ENCODE results near the gene KCTD19. TPM values are rescaled to one million over a fixed set of nuclear protein-coding genes. Genes with fewer than 3 reads are reported as not detected.
A peak's percentile ranks its signal among the peaks of the same experiment; 100 is the strongest.

Gene KCTD19
- total RNA-seq, 1 experiment from 2014 or later = not detected

DNA sequence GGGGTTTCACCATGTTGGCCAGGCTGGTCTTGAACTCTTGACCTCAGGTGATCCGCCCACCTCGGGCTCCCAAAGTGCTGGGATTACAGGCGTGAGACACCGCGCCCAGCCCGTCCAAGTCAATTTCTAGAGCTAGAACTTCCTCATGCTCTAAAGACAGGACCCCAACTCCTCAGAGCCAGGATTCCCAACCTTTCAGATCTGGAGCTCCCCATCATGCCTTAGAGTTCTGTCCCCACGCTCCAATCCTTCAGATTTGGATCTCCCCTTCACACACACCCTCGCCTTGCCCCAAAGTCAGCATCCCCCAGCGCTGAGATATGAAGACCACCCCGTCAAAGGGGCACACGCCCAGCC is 448 bp downstream of the KCTD19 start:
- no peak for DNase-seq (ENCODE audit: low read depth)

DNA sequence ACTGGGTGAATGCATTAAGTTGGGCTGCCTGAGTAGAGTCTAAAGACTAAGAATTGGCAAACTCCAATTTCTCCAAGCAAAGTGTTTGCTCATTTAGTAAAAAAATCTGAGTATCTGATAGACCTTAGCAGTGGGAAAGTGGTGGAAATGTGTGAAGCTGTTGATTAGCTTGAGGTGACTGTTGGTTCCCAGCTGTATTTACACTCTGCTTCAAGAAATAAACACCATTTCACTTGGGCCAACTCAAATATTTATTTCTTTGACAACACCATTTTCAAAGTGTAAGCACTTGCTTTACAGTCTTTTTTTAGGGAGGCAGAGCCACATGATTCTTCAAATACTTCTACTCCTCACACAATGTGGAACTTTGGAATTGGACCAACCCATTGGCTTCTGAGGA is 8.7 kb downstream of the KCTD19 start:
- DNase-seq (ENCODE audit: low read depth) = no peak

DNA sequence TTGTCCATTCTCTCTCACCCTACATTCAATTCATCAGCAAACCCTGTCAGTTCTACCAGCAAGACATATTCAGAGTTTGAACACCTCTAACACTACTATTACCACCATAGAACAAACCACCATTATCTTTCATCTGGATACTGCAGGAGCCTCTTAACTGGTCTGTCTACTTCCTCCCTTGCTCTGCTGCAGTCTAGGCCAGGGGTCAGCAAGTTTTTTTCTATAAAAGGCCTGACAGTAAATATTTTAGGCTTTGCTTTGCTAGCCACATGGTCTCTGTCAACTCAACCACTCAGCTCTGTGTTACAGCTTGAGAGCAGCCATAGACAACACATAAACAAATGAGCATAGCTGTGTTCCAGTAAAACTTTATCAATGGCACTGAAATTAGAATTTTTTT is 13.8 kb downstream of the KCTD19 start:
- DNase-seq (ENCODE audit: low read depth) = peak; percentile 11

DNA sequence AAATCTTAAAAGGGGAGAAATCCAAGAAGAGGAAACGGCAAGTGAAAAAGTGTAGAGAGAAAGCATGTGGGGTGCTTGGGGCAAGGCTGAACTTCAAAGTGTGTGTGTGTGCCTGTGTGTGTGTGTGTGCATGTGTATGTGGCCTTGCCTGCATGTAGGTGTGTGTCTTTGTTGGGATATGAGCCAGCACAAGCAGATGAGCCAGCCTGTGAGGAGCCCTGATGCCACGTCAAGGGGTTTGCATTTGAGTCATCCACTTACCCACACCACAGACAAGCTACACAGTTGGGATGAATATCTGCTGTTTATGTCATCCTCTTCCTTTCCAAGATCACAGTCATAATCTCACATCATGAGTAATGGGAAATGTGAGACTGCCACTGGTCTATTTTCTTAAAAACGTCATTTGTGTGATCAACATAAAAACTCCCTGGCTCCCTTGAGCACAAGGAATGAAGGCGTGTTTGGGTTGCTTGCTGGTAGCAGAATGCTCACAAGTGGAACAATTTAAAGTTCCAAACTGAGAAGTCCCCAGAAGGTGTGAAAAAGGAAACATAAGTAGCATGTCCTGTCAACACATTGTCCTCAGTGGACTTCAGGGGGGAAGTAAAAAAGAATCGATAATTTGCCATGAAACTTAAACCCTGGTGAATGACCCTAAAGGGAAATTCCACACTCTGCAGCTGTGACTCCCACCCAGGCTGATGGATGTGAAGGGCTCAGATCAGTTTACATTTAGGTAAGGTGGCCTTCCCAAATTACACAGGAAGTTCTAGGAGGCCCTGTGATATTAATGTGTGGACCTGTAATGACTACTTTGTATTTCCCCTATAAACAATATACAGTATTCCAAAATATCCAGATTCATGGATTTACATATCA is 14.7 kb downstream of the KCTD19 start:
- peak; percentile 100 for DNase-seq (ENCODE audit: low read depth)

DNA sequence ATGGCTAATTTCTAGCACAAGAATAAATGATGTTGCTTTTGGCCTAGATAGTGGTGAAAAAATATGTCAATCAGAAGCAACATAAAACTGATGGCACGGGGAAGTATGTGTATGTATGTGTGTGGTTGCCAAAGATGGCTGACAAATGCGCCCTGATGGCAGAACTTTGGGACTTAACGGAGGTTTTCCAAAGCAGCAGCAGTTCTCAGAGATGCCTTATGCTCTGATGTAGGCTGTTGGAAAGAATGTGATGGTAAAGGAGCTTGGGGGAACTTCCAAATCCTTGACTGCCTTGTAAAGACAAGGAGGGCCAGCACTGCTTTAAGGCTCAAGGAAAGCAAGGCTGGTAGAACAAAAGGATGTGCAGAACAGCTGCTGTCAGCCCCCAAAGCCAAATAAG is 16.0 kb downstream of the KCTD19 start:
- DNase-seq (ENCODE audit: low read depth) = no peak

DNA sequence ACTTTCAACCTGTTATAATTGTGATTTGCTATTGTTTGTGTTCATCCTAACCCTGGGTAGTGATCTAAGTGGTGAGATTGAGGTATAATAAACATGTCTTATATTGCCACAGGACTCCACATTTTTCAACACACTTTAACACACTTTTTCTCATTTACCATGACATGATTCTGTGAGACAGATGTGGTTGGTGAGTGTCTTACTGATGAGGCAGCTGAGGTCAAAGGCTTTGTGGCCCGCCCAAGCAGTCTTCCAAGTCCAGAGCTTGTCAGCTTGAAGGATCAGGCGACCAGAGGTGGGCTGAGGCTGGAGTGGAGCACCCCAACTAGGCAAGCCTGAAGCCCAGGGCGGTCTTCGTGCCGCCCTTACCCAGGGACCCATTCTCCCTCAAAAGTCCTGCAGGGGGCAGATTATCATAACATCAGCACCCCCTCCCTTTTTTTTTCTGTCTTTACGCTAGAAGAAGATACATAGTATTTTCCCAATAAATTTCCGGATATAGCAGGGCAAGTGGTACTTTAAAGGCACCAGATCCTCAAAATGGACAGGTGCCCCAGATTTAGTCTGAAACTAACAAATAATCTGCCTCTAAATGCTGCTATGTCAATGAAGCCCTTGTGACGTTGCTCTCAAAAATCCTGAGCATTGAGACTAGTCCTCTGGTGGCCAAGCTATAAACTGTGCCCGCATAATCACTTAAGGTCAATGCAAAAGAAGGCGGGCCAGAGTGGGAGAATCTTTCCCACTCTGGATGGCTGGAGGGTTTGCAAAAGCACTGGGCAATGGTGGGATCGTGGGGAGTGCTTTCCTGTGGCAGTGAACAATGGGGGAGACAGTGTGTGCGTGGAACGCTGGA is 21.1 kb downstream of the KCTD19 start:
- DNase-seq (ENCODE audit: low read depth) = no peak

DNA sequence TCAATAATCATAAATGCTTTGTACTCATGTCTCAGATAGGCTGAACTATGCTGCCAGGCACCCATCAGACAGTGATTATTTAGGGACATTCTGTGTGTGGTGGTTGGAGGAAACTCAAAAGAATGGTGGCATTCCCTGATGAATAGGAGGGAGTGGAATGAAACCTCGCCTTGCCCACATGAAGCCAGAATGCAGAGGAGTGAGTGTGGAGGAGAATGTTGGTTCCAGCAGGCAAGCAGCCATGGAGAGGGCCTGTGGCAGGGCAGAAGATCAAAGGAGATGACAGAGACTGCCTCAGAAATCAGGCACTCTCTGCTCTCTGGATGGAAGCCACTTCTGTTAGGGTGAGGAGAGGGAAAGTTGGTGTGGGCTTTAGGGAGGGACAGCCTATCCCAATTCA is 22.5 kb downstream of the KCTD19 start:
- no peak for DNase-seq (ENCODE audit: low read depth)

DNA sequence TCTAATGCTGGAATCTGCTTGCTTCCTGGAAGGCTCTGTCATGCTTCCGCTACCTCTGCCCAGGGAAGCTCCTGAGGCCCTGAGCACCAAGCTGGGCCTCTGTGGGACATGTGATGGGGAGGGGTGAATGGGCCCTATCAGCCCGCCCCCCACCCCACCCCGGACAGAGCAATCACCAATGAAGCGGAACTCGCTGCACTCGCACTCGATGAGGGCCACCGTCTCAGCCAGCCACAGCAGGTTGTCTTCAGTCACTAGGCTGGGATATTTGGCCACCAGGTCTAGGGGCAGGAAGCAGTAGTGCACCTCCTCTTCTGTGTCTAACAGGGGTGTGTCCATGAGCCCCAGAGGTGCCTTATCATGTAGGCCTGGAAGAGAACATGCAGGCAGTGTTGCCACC is 23.6 kb downstream of the KCTD19 start:
- DNase-seq (ENCODE audit: low read depth) = no peak

DNA sequence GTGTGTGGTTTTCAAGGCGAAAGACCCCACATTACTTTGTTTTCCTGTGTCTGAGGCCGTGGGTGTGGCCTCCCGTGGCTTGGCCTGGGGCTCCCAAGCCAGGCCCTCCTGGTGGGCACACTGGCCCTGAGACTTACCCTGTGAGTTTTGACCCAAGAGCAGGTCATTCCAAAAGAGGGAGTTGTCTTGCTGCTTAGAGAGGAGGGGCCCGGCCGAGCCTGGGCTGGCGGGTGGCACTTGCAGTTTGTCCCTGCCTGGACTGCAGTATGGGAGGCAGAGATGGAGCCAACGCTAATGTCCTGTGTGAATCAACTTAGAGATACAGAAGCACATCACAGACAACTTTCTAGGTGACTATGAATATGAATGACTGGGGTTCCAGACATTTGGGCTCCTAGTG is 24.5 kb downstream of the KCTD19 start:
- DNase-seq (ENCODE audit: low read depth) = no peak

DNA sequence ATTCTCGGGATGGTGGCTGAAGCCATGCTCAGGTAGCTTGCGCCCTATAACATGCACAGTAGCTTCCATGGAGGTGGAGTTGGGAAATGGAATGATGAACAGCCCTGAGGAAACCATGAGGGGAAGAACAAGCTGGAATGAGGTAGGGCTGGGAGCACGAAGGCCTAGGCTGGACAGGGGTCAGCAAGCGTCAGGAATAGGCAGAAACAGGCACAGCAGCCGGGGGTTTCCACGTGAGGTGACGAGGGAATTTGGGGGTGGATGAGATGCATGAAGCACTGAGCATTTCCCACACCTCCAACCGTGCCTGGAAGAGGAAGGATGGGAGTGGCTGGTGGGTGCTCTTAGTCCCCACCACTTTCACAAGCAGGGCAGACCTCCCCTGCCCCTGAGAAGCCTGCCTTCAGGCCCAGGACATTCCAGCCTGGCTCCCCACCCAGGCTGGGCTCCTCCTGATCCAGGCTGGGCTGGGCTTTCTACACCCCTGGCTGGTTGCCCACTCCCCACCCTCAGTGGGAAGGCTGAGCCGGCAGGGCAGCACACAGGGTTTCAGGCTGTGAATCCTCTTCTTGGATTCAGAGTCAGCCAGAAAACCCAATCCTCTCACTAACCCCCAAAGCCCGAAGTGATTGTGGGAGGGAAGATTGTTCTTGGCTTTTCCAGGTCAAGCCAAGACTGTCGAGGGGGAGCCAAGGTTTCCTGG is 25.3 kb downstream of the KCTD19 start:
- no peak for DNase-seq (ENCODE audit: low read depth)

DNA sequence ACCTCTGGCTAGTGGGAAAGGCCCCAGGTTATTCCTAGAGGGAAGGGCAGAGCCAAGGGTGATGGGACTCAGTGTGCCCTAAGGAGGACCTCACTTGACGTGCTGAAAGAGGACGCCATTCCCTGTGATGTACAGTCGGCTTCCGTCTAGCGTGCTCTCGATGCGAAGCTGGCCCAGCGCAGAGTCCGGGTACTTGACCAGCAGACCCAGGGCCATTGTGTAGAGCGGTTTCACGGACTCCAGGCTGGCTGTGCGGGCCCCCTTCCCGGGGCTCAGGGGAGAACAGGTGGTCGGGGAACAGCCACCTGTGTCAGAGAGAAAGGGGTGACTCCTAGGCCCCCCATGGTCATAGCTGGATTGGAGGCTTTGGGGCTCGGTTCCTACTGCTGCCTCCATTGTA is 27.3 kb downstream of the KCTD19 start:
- DNase-seq (ENCODE audit: low read depth) = no peak

DNA sequence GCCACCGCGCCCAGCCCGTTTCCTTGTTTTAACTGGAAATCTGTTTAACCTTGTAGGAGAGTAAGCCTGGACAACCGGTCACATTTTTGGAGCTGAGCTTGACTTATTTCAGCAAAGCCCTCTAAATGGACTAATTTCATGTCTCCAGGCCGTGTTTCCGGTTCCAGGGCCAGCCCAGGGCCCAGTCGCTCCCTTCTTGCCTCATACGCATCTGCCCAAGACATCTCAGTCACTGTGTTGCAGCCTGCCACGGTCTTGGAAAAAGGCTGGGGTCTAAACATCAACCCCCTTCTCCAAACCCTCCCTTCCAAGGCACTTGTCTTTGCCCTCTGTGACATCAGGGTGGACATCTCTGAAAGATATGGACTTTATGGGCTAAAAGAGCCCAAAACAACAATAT is 28.3 kb downstream of the KCTD19 start:
- DNase-seq (ENCODE audit: low read depth) = no peak

DNA sequence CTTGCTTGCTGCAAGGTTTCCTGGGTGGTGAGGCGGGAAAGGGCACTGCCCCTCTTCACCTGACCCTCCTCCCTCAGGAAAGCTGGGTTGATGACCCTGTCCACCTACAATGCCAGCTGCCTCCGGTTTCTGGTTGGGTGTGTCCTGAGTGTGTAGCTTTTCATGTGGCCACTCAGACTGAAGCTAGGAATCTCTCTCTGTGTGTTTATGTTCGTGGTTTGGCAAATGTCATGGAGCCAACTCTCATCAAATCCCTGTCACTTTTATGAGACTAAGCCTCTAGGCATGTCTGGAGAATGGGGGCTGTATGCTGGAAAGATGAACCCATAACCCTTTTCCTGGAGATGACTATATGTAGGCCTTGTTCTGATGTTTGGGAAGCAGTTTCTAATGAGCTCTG is 30.1 kb downstream of the KCTD19 start:
- peak; percentile 50 for DNase-seq (ENCODE audit: low read depth)

DNA sequence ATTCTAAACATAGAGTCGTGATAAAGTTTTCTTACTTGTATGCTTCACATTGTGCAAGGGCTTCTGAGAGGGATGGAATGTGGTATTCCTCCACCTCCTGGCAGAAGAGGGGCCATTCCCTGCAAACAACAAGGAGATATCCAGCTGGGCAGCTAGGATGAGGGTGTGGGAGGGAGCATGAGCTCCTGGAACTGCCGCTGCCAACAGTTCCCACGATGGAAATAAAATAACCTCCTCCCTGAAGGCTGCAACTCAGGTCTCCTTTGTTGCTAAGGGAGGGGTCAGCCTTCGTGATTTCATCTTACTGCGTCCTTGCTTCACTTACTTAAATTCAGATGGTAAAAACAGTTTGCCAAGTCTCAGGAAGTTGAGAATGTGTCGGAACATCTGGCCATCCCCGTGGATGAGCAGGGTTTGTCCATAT is 31.6 kb downstream of the KCTD19 start:
- DNase-seq (ENCODE audit: low read depth) = no peak

DNA sequence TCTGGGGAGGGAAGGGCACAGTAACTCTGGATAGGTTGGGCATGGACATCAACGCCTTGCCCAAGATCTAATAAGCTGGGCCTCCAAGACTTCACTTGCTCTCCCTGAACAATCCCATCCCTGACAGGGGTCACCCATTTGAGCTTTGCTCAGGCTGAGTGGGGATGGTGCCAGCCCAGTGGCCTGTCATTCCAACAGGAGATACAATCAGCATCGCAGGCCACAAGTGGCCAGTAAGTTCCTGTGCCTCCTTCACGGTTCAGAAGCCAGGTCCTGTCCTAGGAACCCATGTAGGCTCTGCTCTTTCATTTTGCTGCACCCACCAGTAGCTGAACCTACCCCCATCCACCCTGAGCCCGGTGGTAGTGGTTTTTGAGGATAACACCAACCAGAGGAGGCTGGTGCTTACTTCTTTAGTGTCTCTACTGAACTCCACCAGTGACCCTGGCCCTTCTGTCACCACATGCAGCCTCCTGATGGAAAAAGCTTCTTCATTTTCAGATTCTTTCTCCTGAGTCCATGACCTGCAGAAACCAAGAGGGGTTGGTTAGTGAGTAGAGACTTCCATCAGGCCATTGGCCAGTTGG is 32.3 kb downstream of the KCTD19 start:
- DNase-seq (ENCODE audit: low read depth) = no peak

DNA sequence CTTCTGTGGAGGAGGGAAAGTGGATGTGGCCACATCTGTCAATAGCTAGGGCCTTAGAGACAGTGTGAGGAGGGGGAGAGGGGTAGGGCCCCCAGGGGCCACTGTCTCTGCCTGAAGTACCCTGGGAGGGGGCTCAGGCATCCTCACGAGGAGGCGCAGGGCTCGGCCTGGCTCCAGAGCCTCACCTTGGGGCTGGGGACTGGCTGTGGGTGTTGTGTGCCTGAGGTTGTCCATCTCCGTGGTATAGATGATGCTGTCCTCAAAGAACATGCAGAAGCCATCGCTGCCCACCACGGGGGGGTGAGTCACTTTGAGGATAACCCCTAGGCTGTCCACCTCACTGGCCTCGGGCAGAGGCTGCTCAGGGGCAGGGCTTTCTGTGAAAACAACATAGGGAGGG is 35.1 kb downstream of the KCTD19 start:
- no peak for DNase-seq (ENCODE audit: low read depth)

DNA sequence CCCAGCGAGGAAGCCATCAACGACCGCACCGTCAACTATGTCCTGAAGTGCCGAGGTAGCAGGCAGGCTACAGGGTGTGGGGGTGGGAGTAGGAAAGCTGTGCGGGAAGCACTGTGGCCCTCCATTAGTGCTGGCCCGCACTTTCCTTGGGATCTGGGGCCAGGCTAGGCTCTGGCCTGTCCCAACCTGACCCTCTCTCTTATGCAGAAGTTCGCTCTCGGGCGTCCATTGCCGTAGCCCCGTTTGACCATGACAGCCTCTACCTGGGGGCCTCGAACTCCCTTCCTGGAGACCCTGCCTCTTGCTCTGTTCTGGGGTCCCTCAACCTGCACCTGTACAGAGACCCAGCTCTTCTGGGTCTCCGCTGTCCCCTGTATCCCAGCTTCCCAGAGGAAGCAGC is 38.6 kb downstream of the KCTD19 start:
- DNase-seq (ENCODE audit: low read depth) = no peak

DNA sequence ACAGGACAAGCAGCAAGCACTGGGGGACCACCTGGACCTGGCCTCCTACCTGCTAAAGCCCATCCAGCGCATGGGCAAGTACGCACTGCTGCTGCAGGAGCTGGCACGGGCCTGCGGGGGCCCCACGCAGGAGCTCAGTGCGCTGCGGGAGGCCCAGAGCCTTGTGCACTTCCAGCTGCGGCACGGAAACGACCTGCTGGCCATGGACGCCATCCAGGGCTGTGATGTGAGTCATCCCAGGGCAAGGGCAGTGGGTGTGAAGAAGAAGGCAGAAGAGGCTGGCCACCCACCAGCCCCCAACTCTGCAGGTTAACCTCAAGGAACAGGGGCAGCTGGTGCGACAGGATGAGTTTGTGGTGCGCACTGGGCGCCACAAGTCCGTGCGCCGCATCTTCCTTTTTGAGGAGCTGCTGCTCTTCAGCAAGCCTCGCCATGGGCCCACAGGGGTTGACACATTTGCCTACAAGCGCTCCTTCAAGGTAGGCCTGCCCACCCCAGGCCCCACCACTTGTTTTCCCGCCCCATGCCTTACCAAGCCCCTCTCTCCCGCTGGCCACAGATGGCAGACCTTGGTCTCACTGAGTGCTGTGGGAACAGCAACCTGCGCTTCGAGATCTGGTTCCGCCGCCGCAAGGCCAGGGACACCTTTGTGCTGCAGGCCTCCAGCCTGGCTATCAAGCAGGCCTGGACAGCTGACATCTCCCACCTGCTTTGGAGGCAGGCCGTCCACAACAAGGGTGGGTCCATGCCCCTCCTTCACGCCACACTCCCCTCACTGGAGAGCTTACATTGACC is 39.9 kb downstream of the KCTD19 start:
- no peak for DNase-seq (ENCODE audit: low read depth)

DNA sequence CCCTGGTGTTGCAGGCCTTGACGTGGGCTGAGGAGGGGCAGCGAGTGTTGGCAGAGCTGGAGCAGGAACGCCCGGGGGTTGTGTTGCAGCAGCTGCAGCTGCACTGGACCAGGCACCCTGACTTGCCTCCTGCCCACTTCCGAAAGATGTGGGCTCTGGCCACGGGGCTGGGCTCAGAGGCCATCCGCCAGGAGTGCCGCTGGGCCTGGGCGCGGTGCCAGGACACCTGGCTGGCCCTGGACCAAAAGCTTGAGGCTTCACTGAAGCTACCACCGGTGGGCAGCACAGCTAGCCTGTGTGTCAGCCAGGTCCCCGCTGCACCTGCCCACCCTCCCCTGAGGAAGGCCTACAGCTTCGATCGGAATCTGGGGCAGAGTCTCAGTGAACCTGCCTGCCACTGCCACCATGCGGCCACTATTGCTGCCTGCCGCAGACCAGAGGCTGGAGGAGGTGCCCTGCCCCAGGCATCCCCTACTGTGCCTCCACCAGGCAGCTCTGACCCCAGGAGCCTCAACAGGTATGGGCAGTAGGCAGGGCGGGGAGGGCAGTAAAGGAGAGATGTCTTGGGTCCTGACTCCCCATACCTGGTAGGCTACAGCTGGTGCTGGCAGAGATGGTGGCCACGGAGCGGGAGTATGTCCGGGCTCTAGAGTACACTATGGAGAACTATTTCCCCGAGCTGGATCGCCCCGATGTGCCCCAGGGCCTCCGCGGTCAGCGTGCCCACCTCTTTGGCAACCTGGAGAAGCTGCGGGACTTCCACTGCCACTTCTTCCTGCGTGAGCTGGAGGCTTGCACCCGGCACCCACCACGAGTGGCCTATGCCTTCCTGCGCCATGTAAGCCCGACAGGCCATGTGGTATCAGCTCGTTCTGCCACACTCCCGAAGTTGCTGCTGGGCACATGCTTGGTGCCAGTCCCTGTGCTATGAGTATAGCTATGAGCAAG is 41.6 kb downstream of the KCTD19 start:
- DNase-seq (ENCODE audit: low read depth) = peak; percentile 57

All from HT1080 (cell line).